CD4-positive, alpha-beta T cell (primary cell): ENCODE measurements around the gene NCKAP1. TPM values are rescaled to one million over a fixed set of nuclear protein-coding genes. Genes with fewer than 3 reads are reported as not detected.

Experiments used
- ATAC-seq: fragments of 200-7000 bp; cut with Tn5 transposase; one replicate; pipeline ENCODE4 v1.10.0; 2022; ENCODE audit warnings: mild to moderate bottlenecking; ENCODE audit not compliant: poor library complexity
- CTCF ChIA-PET: fragments of 350-600 bp; sonication (Branson Sonifier 250); formaldehyde crosslinking; loops from one replicate; lab custom pipeline; 2021; ENCODE audit warnings: antibody characterized with exemption, inconsistent platforms; lab: Charles Lee
- POLR2A ChIA-PET: fragments of 350-600 bp; sonication (Branson Sonifier 250); formaldehyde crosslinking; loops from one replicate; lab custom pipeline; 2021; ENCODE audit warnings: antibody characterized with exemption, inconsistent platforms; lab: Charles Lee
- DNase-seq, 14 experiments: peaks; one replicate each; pipeline ENCODE4 v3.0.0-alpha.2; 2013 to 2020; ENCODE audit warnings: mixed read lengths in 2 of 14
- H3K27ac ChIP-seq, 2 donors: one replicate each; pipeline versions ENCODE4 v1.5.1 to v1.7.0; 2013; ENCODE audit warnings: low read length in 2 of 2, low read depth in 1 of 2, mild to moderate bottlenecking in 1 of 2
- H3K27me3 ChIP-seq, 2 experiments: 1 replicate in 1 of 2; 2 replicates in 1 of 2; pipeline versions ENCODE4 v1.6.1 to v1.7.0; 2013; ENCODE audit warnings: low read length in 2 of 2, control low read depth in 1 of 2, mild to moderate bottlenecking in 1 of 2, moderate library complexity in 1 of 2; ENCODE audit not compliant: insufficient read depth in 2 of 2, control insufficient read depth in 1 of 2
- H3K36me3 ChIP-seq: one replicate; pipeline ENCODE4 v1.6.1; 2013; ENCODE audit warnings: low read length, control low read depth; ENCODE audit not compliant: insufficient read depth
- H3K4me1 ChIP-seq: one replicate; pipeline ENCODE4 v1.6.1; 2013; ENCODE audit warnings: low read length, control low read depth; ENCODE audit not compliant: insufficient read depth
- H3K4me3 ChIP-seq: one replicate; pipeline ENCODE4 v1.5.1; 2013; ENCODE audit warnings: mild to moderate bottlenecking, low read length, moderate library complexity
- H3K9me3 ChIP-seq, 2 experiments: 1 replicate in 1 of 2; 2 replicates in 1 of 2; pipeline versions ENCODE4 v1.6.1 to v1.7.0; 2013; ENCODE audit warnings: low read length in 2 of 2, mild to moderate bottlenecking in 2 of 2, control low read depth in 1 of 2, moderate library complexity in 1 of 2; ENCODE audit not compliant: control insufficient read depth in 1 of 2, insufficient read depth in 1 of 2
- H3K27ac Mint-ChIP-seq: one replicate; pipeline ENCODE4 v1.8.0; 2020; ENCODE audit warnings: mixed read lengths
- H3K27me3 Mint-ChIP-seq: one replicate; pipeline ENCODE4 v1.8.0; 2021; ENCODE audit warnings: mixed read lengths
- H3K36me3 Mint-ChIP-seq: one replicate; pipeline ENCODE4 v1.8.0; 2021; ENCODE audit warnings: low read depth, mixed read lengths
- H3K4me1 Mint-ChIP-seq: one replicate; pipeline ENCODE4 v1.8.0; 2021; ENCODE audit warnings: low read depth, mixed read lengths
- H3K4me3 Mint-ChIP-seq: one replicate; pipeline ENCODE4 v1.8.0; 2020; ENCODE audit warnings: mild to moderate bottlenecking, mixed read lengths
- H3K9me3 Mint-ChIP-seq: one replicate; pipeline ENCODE4 v1.8.0; 2020; ENCODE audit warnings: mixed read lengths
- CTCF ChIP-seq: fragments of 200-600 bp; IDR thresholded peaks from one replicate; pipeline ENCODE4 v1.8.0; 2022; ENCODE audit warnings: antibody characterized with exemption, mild to moderate bottlenecking
- intact Hi-C, 2 experiments: fragments of 100-400 bp; cut with DNase I in 1 of 2; cut with micrococcal nuclease in 1 of 2; formaldehyde crosslinking; loops; one replicate each; pipeline versions ENCODE4 v1.15.1 to v1.9.0; 2023 to 2025; cut with DNase I, micrococcal nuclease
- total RNA-seq, 174 experiments: library from RNA in 2 of 174; stranded (reverse) in 2 of 174; gene quantifications; one replicate each; pipeline ENCODE4 v1.2.3 and lab custom pipeline; 2021 to 2026

The NCKAP1 gene
- total RNA-seq, 2 experiments from 2014 or later = 2.4 to 2.5 TPM

GRCh38 chr2:183078464-183079138 lies 40.3 kb upstream of the NCKAP1 start, which contains the start of gene DUSP19:
Gene DUSP19, plus strand, starts transcription at chr2:183078747. Its CDS starts 187 bp downstream, at chr2:183078934.
- Histone ChIP-seq H3K36me3 (no peaks in the 10 kb centered on the region), H3K27me3 (no peaks in the 10 kb centered on the region), H3K4me3 (peak within 1 kb of the TSS; percentile 76), H3K4me1 (peaks cover 6% of the 10 kb centered on the region), H3K27ac (no peak within 1 kb of the TSS), H3K9me3 (no peaks in the 10 kb centered on the region)
- ChIA-PET POLR2A (interaction anchor here (0.6 to 3.7 kb wide), 7 partner anchors 9 to 77 kb away, joined by 3 to 21 read pairs (median 4); partner anchors contain the start of gene NUP35), CTCF (interaction anchor here (1.0 to 1.4 kb wide), 2 partner anchors 39 to 41 kb away, joined by 3 read pairs; no protein-coding TSS in a partner anchor)
- peaks cover 10% of the 10 kb centered on the region for H3K36me3 Mint-ChIP-seq
- DNase-seq (peak; percentile 57 to 90 (median 74)), ATAC-seq (peak; percentile 75)
- TF ChIP-seq CTCF = no peak
- intact Hi-C loops = loop anchor here (1.0 to 5.0 kb wide), 2 partner anchors 44 to 46 kb away; partner anchors contain the start of gene NUP35 (in 2 of the 2)
- H3K27me3 Mint-ChIP-seq = no peaks in the 10 kb centered on the region
- peak within 1 kb of the TSS; percentile 93 for H3K4me3 Mint-ChIP-seq
- peaks cover 13% of the 10 kb centered on the region for H3K4me1 Mint-ChIP-seq
- H3K27ac Mint-ChIP-seq = peak within 1 kb of the TSS; percentile 64
- H3K9me3 Mint-ChIP-seq = no peaks in the 10 kb centered on the region

GRCh38 chr2:183078163-183078463 lies 39.9 kb upstream of the NCKAP1 start:
- peak in 1 of 14 experiments; percentile 5 for DNase-seq
- Mint-ChIP-seq H3K4me3 (peak overlapping the region; percentile 93), H3K27ac (peak overlapping the region; percentile 64), H3K36me3 (peaks cover 10% of the 10 kb centered on the region), H3K27me3 (no peaks in the 10 kb centered on the region), H3K9me3 (no peaks in the 10 kb centered on the region), H3K4me1 (peaks cover 13% of the 10 kb centered on the region)
- POLR2A ChIA-PET = interaction anchor here (0.6 to 3.7 kb wide), 5 partner anchors 9 to 78 kb away, joined by 3 to 21 read pairs (median 4); partner anchors contain the start of gene NUP35
- H3K9me3 ChIP-seq = no peaks in the 10 kb centered on the region
- no peaks in the 10 kb centered on the region for H3K36me3 ChIP-seq
- no peak overlapping the region for H3K27ac ChIP-seq
- TF ChIP-seq CTCF = no peak
- CTCF ChIA-PET = interaction anchor here (1.4 kb wide), 1 partner anchor 39 kb away, joined by 3 read pairs; no protein-coding TSS in a partner anchor
- ATAC-seq = peak; percentile 48
- intact Hi-C loops = loop anchor here (1.0 to 5.0 kb wide), 2 partner anchors 44 to 46 kb away; partner anchors contain the start of gene NUP35 (in 2 of the 2)
- H3K4me3 ChIP-seq = peak overlapping the region; percentile 76
- no peaks in the 10 kb centered on the region for H3K27me3 ChIP-seq
- peaks cover 6% of the 10 kb centered on the region for H3K4me1 ChIP-seq

- no peak overlapping the region for H3K27ac ChIP-seq
- no peaks in the 10 kb centered on the region for H3K27me3 ChIP-seq
- TF ChIP-seq CTCF = no peak
- ChIA-PET POLR2A (no interaction called here), CTCF (no interaction called here)
- no peak overlapping the region for H3K27ac Mint-ChIP-seq
- no peaks in the 10 kb centered on the region for H3K36me3 Mint-ChIP-seq
- H3K4me3 ChIP-seq = no peak overlapping the region
- no peak for ATAC-seq
- no peaks in the 10 kb centered on the region for H3K4me1 ChIP-seq
- DNase-seq = no peak
- H3K27me3 Mint-ChIP-seq = peaks cover 15% of the 10 kb centered on the region
- H3K4me1 Mint-ChIP-seq = no peaks in the 10 kb centered on the region
- H3K9me3 Mint-ChIP-seq = no peaks in the 10 kb centered on the region
- H3K4me3 Mint-ChIP-seq = no peak overlapping the region
- H3K9me3 ChIP-seq = peaks cover 0 to 11% of the 10 kb centered on the region in 2 experiments
- no peaks in the 10 kb centered on the region for H3K36me3 ChIP-seq
- intact Hi-C loops = no loop called here
Measured at GRCh38 chr2:183072177-183072576, 33.9 kb upstream of the NCKAP1 start.
